D341Med (cell line): Measurements from ENCODE around the gene SNAP91.
A peak's percentile ranks its signal among the peaks of the same experiment; 100 is the strongest.

Experiments
- DNase-seq: peaks from one replicate; pipeline ENCODE4 v3.0.0; 2012; ENCODE audit warnings: low spot score

Gene SNAP91

DNA sequence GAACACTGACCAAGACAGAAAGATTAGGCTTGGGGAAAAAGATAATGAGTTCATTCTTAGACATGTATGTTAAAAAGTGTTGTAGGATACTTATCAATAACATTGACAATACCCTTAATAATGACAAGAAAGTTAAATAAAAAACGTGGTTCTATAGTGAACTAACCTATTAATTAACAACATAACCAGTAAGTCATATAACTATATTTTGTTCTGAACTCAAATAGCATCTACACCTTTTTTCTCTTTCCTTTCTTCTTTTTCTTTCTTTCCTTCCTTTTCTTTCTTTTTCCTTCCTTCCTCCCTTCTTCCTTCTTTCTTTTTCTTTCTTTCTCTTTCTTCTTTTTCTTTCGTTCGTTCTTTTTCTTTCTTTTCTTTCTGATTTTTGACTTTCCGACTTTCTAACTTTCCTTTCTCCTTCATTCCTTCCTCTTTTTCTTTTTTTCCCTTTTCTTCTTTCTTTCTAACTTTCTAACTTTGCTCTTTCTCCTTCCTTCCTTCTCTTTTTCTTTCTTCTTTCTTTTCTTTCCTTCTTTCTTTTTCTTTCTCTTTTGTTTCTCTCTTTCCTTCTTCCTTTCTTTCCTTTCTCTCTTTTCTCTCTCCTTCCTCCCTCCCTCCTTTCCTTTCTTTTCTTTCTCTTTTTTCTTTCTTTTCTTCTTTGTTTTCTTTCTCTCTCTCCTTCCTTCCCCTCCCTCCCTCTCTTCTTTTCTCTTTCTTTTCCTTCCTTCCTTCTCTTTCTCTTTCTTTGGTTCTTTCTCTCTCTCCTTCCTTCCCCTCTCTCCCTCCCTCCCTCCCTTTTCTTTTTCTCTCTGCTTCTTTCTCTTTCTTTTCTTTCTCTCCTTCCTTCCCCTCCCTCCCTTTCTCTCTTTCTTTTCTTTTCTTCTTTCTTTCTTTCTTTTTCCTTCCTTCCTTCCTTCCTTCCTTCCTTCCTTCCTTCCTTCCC, 172.0 kb downstream of the SNAP91 start:
- no peak for DNase-seq

GRCh38 chr6:83536034-83536646, 172.8 kb downstream of the SNAP91 start:
- peak; percentile 48 for DNase-seq

- peak; percentile 24 for DNase-seq
Observed at GRCh38 chr6:83518816-83519480, 190.0 kb downstream of the SNAP91 start.

- DNase-seq, result no peak
Observed at GRCh38 chr6:83517500-83517899, 191.4 kb downstream of the SNAP91 start.

DNA sequence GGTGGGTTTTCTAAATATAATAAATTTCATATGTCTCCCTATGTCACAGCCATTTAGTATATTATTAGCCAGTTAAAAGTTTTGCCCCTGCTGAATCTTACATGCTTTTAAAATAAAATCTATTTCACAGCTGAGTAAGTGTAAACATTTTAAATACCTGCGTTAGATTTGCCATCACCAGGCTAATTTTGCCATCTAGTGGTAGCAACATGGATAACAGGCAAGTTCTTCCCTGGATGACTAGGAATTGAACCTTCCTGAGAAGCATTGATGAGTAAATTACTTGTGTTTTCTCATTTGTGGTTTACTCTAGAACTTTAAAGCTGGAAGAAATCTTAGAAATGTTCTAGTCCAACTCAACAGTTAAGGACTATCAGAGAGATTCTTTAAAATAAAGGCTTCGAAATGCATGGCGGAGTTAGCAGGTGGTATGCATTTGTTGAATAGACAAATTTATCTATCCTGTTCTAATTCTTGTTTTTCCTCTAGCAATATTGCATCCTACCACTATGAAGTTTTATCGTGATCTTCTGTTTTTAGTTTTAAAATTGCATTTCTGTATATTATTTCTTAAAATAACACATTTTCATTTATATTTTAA, 193.9 kb downstream of the SNAP91 start:
- peak; percentile 44 for DNase-seq

- DNase-seq, result no peak
Observed at GRCh38 chr6:83514466-83514865, 194.4 kb downstream of the SNAP91 start.

GRCh38 chr6:83511901-83512681, 196.8 kb downstream of the SNAP91 start, which contains the start of gene PRSS35:
TSS of gene PRSS35 (plus strand) at chr6:83512534. CDS start at chr6:83523442, 10,908 bp downstream.
- DNase-seq, result peak; percentile 72

- no peak for DNase-seq
Observed at GRCh38 chr6:83511266-83511665, 197.6 kb downstream of the SNAP91 start.

DNA sequence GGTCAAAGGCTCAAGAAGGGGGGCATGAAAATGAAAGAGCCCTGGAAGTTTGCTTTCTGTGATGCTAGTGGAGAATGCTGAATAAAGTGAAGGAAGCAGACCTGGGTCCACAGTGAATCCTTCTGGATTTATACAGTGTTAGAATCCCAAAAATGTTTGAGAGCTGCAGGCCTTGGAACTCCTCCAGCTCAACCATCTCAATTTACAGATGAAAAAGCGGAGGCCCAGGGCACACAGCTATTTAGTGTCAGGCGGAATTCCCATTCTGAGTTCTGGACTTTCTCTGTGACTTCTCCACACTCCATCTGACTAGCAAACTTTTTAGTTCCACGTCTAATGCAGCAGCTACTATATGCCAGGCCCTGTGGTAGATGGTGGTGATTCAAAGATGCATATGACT, 198.1 kb downstream of the SNAP91 start:
- DNase-seq, result no peak

- DNase-seq, result no peak
Observed at GRCh38 chr6:83509441-83509840, 199.5 kb downstream of the SNAP91 start.

DNA sequence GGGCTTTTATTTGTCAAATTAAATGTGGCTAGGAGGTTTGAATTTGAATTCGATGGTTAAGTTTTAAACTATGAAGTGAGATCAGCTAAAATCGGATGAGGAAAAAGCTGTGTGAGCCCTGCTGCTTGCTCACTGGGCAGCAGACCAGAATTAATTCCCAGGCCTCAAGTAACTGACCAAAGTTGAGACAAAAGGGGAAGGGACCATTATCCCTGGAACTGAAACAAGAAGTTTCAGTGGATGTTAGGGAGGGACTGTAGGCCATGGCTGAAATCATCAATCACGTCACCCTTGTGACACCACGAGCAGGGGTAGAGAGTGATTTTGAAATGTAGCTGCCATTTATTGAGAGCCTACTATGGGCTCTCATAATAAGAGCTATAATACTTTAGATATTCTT, 203.5 kb downstream of the SNAP91 start:
- no peak for DNase-seq
